SK-N-SH treated with all-trans-retinoic acid at 6 μM for 48 hours (cell line): ENCODE data around the gene F3.

Experiments used
- ATAC-seq: fragments of 200-7000 bp; cut with Tn5 transposase; 3 replicates; pipeline ENCODE4 v1.9.1; 2020; ENCODE audit warnings: mild to moderate bottlenecking, moderate library complexity
- ARNTL ChIP-seq: fragments of 450-650 bp; formaldehyde crosslinking; IDR thresholded peaks from 2 replicates; pipeline ENCODE4 v1.5.0; 2020; ENCODE audit warnings: low read depth, mild to moderate bottlenecking, moderate library complexity, borderline replicate concordance
- BACH2 ChIP-seq: fragments of 250-450 bp; sonication (Bioruptor Pico); IDR thresholded peaks from 2 replicates; pipeline ENCODE4 v1.9.0; 2021; ENCODE audit warnings: mild to moderate bottlenecking, borderline replicate concordance
- CSDC2 ChIP-seq: fragments of 250-450 bp; sonication (Bioruptor Pico); IDR thresholded peaks from 2 replicates; pipeline ENCODE4 v1.5.0; 2020; ENCODE audit warnings: mild to moderate bottlenecking, moderate library complexity
- ESRRG ChIP-seq: fragments of 250-450 bp; sonication (Bioruptor Pico); IDR thresholded peaks from 2 replicates; pipeline ENCODE4 v1.6.1; 2021; ENCODE audit warnings: mild to moderate bottlenecking
- GLIS3 ChIP-seq: fragments of 250-450 bp; sonication (Bioruptor Pico); IDR thresholded peaks from 2 replicates; pipeline ENCODE4 v1.5.0; 2020; ENCODE audit warnings: mild to moderate bottlenecking, moderate library complexity
- ISL1 ChIP-seq: fragments of 250-450 bp; sonication (Bioruptor Pico); IDR thresholded peaks from 2 replicates; pipeline ENCODE4 v2.1.2; 2022; ENCODE audit warnings: mild to moderate bottlenecking, moderate library complexity
- OSR1 ChIP-seq: fragments of 250-450 bp; sonication (Bioruptor Pico); IDR thresholded peaks from 2 replicates; pipeline ENCODE4 v1.8.0; 2022; ENCODE audit warnings: moderate library complexity, mild to moderate bottlenecking, inconsistent platforms
- PPARA ChIP-seq: fragments of 250-450 bp; sonication (Bioruptor Pico); IDR thresholded peaks from 2 replicates; pipeline ENCODE4 v1.5.0; 2020; ENCODE audit warnings: mild to moderate bottlenecking, borderline replicate concordance
- RARB ChIP-seq: fragments of 250-450 bp; sonication (Bioruptor Pico); IDR thresholded peaks from 2 replicates; pipeline ENCODE4 v1.8.0; 2021; ENCODE audit warnings: mild to moderate bottlenecking, moderate library complexity
- SNAI2 ChIP-seq: fragments of 250-450 bp; sonication (Bioruptor Pico); IDR thresholded peaks from 2 replicates; pipeline ENCODE4 v1.5.0; 2020; ENCODE audit warnings: mild to moderate bottlenecking, moderate library complexity
- TCF4 ChIP-seq: fragments of 250-450 bp; sonication (Bioruptor Pico); IDR thresholded peaks from 2 replicates; pipeline ENCODE4 v1.8.0; 2021; ENCODE audit warnings: mild to moderate bottlenecking, moderate library complexity, borderline replicate concordance
- TOX ChIP-seq: fragments of 250-450 bp; sonication (Bioruptor Pico); IDR thresholded peaks from 2 replicates; pipeline ENCODE4 v1.8.0; 2021; ENCODE audit warnings: mild to moderate bottlenecking, moderate library complexity, borderline replicate concordance
- ZC3H10 ChIP-seq: fragments of 250-450 bp; sonication (Bioruptor Pico); IDR thresholded peaks from 2 replicates; pipeline ENCODE4 v1.5.1; 2021; ENCODE audit warnings: mild to moderate bottlenecking, moderate library complexity
- ZFP3 ChIP-seq: fragments of 250-450 bp; sonication (Bioruptor Pico); IDR thresholded peaks from 2 replicates; pipeline ENCODE4 v1.5.0; 2020; ENCODE audit warnings: mild to moderate bottlenecking, moderate library complexity
- ZFP30 ChIP-seq: fragments of 450-650 bp; formaldehyde crosslinking; IDR thresholded peaks from 2 replicates; pipeline ENCODE4 v1.5.0; 2022; ENCODE audit warnings: mild to moderate bottlenecking, moderate library complexity
- ZNF565 ChIP-seq: fragments of 450-650 bp; formaldehyde crosslinking; conservative IDR thresholded peaks from 2 replicates; pipeline ENCODE4 v1.5.0; 2020; ENCODE audit warnings: low read depth, mild to moderate bottlenecking, moderate library complexity
- ZNF70 ChIP-seq: fragments of 450-650 bp; formaldehyde crosslinking; IDR thresholded peaks from 2 replicates; pipeline ENCODE4 v1.5.0; 2020; ENCODE audit warnings: mild to moderate bottlenecking, moderate library complexity
- ZNF8 ChIP-seq: fragments of 450-650 bp; formaldehyde crosslinking; IDR thresholded peaks from 2 replicates; pipeline ENCODE4 v1.5.0; 2020; ENCODE audit warnings: mild to moderate bottlenecking, moderate library complexity
- TF ChIP-seq, protein P1 (sequence below): fragments of 250-450 bp; sonication (Bioruptor Pico); IDR thresholded peaks from 2 replicates; pipeline ENCODE4 v1.5.1; 2020; ENCODE audit warnings: low read depth, mild to moderate bottlenecking, moderate library complexity
- TF ChIP-seq, protein P2 (sequence below): fragments of 250-450 bp; sonication (Bioruptor Pico); IDR thresholded peaks from 2 replicates; pipeline ENCODE4 v1.8.0; 2020; ENCODE audit warnings: mild to moderate bottlenecking, moderate library complexity, borderline replicate concordance
- TF ChIP-seq, protein P3 (sequence below): fragments of 250-450 bp; sonication (Bioruptor Pico); IDR thresholded peaks from 2 replicates; pipeline ENCODE4 v1.5.1; 2021; ENCODE audit warnings: mild to moderate bottlenecking, moderate library complexity
- TF ChIP-seq, protein P4 (sequence below): fragments of 250-450 bp; sonication (Bioruptor Pico); IDR thresholded peaks from 2 replicates; pipeline ENCODE4 v1.8.0; 2021; ENCODE audit warnings: low read depth, mild to moderate bottlenecking, moderate library complexity, borderline replicate concordance
- TF ChIP-seq, protein P5 (sequence below): fragments of 250-450 bp; sonication (Bioruptor Pico); IDR thresholded peaks from 2 replicates; pipeline ENCODE4 v1.5.0; 2020; ENCODE audit warnings: mild to moderate bottlenecking, moderate library complexity

Gene F3

DNA sequence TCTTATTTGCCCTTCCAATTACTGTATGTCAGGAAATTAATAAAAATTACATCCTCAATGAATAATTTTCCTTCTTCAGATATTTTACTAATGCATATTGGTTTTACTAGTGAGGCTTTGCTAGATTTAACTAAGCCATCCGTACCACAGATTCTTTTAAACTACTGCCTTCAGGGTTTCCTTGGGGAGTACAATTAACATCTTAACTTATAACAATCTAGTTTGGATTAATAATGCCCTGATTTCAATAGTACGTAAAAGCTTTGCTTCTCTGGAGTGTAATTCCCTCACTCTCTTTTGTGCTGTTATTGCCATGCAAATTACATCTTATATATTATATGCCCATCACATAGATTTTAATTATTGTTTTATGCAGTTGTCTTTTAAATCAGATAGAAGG lies 24.3 kb upstream of the F3 start:
- TF ChIP-seq ZNF70 (CRISPR knock-in tag) (no peak), ESRRG (no peak), OSR1 (CRISPR knock-in tag) (no peak)
- TF ChIP-seq, protein P1, sequence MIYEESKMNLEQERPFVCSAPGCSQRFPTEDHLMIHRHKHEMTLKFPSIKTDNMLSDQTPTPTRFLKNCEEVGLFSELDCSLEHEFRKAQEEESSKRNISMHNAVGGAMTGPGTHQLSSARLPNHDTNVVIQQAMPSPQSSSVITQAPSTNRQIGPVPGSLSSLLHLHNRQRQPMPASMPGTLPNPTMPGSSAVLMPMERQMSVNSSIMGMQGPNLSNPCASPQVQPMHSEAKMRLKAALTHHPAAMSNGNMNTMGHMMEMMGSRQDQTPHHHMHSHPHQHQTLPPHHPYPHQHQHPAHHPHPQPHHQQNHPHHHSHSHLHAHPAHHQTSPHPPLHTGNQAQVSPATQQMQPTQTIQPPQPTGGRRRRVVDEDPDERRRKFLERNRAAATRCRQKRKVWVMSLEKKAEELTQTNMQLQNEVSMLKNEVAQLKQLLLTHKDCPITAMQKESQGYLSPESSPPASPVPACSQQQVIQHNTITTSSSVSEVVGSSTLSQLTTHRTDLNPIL (CRISPR knock-in tag), result no peak
- no peak for ATAC-seq

DNA sequence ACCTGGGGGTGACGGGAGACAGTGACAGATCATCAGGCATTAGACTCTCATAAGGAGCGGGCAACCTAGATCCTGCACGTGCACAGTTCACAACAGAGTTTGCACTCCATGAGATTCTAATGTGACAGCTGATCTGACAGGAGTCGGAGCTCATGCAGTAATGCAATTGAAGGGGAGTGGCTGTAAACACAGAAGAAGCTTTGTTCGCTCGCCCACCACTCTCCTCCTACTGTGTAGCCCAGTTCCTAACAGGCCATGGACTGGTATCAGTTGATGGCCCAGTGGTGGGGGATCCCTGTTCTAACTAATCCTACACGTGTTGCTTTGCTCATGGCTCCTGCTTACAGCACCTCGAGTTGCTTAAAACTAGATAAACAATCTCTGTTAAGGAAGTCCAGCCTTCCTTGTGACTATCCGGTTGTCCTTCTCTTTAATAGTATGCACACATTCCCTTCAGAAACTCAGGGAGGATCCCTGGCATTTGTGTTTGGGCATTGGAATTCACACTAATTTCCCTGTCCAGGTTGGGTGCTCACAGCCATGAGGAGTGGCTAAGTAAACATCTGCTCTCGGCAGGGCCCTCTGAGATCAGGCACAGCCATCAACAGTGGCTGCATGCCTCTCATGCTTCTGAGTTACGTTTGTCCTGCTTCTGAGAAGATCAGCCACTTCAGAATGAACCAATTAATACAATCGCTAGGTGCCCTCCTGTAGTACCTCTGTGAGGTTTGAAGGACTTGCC lies 21.1 kb upstream of the F3 start:
- TF ChIP-seq ISL1 (no peak), ESRRG (no peak), ZFP30 (no peak), TCF4 (CRISPR knock-in tag) (no peak), TOX (CRISPR knock-in tag) (no peak), OSR1 (CRISPR knock-in tag) (no peak), ZNF70 (CRISPR knock-in tag) (no peak), ZFP3 (CRISPR knock-in tag) (no peak), CSDC2 (CRISPR knock-in tag) (no peak), GLIS3 (CRISPR knock-in tag) (no peak), SNAI2 (CRISPR knock-in tag) (no peak), RARB (CRISPR knock-in tag) (no peak), BACH2 (CRISPR knock-in tag) (no peak), ZNF565 (CRISPR knock-in tag) (no peak), ARNTL (no peak)
- TF ChIP-seq, protein P2, sequence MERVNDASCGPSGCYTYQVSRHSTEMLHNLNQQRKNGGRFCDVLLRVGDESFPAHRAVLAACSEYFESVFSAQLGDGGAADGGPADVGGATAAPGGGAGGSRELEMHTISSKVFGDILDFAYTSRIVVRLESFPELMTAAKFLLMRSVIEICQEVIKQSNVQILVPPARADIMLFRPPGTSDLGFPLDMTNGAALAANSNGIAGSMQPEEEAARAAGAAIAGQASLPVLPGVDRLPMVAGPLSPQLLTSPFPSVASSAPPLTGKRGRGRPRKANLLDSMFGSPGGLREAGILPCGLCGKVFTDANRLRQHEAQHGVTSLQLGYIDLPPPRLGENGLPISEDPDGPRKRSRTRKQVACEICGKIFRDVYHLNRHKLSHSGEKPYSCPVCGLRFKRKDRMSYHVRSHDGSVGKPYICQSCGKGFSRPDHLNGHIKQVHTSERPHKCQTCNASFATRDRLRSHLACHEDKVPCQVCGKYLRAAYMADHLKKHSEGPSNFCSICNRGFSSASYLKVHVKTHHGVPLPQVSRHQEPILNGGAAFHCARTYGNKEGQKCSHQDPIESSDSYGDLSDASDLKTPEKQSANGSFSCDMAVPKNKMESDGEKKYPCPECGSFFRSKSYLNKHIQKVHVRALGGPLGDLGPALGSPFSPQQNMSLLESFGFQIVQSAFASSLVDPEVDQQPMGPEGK (CRISPR knock-in tag), result no peak
- TF ChIP-seq, protein P1 (CRISPR knock-in tag), result no peak
- TF ChIP-seq, protein P3, sequence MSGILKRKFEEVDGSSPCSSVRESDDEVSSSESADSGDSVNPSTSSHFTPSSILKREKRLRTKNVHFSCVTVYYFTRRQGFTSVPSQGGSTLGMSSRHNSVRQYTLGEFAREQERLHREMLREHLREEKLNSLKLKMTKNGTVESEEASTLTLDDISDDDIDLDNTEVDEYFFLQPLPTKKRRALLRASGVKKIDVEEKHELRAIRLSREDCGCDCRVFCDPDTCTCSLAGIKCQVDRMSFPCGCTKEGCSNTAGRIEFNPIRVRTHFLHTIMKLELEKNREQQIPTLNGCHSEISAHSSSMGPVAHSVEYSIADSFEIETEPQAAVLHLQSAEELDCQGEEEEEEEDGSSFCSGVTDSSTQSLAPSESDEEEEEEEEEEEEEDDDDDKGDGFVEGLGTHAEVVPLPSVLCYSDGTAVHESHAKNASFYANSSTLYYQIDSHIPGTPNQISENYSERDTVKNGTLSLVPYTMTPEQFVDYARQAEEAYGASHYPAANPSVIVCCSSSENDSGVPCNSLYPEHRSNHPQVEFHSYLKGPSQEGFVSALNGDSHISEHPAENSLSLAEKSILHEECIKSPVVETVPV, result no peak
- ATAC-seq, result no peak

DNA sequence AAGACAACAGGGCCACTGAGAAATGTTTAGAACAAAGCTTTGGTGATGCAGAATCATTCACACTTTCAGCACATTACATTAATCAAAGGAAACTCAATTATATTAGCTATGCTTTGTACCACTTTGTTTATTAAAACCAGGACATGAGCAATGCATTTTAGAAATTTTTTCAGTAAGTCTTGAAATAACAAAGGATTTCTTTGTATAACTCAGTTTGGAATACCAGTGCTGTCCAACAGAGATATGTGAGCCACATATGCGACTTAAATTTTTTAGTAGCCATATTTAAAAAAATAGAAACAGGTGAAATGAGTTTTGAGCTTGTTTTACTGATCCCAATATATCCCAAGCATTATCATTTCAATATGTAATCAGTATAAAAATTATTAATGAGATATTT lies 18.8 kb upstream of the F3 start:
- peak; percentile 54; the same call in 1 of the 3 replicates for ATAC-seq
- TF ChIP-seq ZC3H10 (CRISPR knock-in tag), result no peak
- no peak for TF ChIP-seq ZFP30
- TF ChIP-seq, protein P4, sequence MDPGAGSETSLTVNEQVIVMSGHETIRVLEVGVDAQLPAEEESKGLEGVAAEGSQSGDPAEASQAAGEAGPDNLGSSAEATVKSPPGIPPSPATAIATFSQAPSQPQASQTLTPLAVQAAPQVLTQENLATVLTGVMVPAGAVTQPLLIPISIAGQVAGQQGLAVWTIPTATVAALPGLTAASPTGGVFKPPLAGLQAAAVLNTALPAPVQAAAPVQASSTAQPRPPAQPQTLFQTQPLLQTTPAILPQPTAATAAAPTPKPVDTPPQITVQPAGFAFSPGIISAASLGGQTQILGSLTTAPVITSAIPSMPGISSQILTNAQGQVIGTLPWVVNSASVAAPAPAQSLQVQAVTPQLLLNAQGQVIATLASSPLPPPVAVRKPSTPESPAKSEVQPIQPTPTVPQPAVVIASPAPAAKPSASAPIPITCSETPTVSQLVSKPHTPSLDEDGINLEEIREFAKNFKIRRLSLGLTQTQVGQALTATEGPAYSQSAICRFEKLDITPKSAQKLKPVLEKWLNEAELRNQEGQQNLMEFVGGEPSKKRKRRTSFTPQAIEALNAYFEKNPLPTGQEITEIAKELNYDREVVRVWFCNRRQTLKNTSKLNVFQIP, result no peak
- no peak for TF ChIP-seq ZNF70 (CRISPR knock-in tag)
- no peak for TF ChIP-seq SNAI2 (CRISPR knock-in tag)
- TF ChIP-seq ISL1, result no peak
- TF ChIP-seq ZFP3 (CRISPR knock-in tag), result no peak
- TF ChIP-seq, protein P5, sequence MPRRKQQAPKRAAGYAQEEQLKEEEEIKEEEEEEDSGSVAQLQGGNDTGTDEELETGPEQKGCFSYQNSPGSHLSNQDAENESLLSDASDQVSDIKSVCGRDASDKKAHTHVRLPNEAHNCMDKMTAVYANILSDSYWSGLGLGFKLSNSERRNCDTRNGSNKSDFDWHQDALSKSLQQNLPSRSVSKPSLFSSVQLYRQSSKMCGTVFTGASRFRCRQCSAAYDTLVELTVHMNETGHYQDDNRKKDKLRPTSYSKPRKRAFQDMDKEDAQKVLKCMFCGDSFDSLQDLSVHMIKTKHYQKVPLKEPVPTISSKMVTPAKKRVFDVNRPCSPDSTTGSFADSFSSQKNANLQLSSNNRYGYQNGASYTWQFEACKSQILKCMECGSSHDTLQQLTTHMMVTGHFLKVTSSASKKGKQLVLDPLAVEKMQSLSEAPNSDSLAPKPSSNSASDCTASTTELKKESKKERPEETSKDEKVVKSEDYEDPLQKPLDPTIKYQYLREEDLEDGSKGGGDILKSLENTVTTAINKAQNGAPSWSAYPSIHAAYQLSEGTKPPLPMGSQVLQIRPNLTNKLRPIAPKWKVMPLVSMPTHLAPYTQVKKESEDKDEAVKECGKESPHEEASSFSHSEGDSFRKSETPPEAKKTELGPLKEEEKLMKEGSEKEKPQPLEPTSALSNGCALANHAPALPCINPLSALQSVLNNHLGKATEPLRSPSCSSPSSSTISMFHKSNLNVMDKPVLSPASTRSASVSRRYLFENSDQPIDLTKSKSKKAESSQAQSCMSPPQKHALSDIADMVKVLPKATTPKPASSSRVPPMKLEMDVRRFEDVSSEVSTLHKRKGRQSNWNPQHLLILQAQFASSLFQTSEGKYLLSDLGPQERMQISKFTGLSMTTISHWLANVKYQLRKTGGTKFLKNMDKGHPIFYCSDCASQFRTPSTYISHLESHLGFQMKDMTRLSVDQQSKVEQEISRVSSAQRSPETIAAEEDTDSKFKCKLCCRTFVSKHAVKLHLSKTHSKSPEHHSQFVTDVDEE (CRISPR knock-in tag), result no peak
- TF ChIP-seq, protein P3, result no peak
- no peak for TF ChIP-seq ZNF8
- TF ChIP-seq, protein P2 (CRISPR knock-in tag), result no peak
- no peak for TF ChIP-seq CSDC2 (CRISPR knock-in tag)
- no peak for TF ChIP-seq TOX (CRISPR knock-in tag)
- no peak for TF ChIP-seq PPARA (CRISPR knock-in tag)
